Fibroblast of skin of scalp (primary cell): ENCODE data around the gene FHL1.

Experiments used
- DNase-seq: peaks from one replicate; pipeline ENCODE4 v3.0.0-alpha.2; 2013

FHL1 gene

GRCh38 chrX:136189222-136189621, 41.9 kb downstream of the FHL1 start:
- no peak for DNase-seq

GRCh38 chrX:136190038-136190713, 42.8 kb downstream of the FHL1 start:
- no peak for DNase-seq

GRCh38 chrX:136191171-136191570, 43.8 kb downstream of the FHL1 start:
- no peak for DNase-seq

GRCh38 chrX:136192135-136192534, 44.8 kb downstream of the FHL1 start:
- DNase-seq = no peak

- DNase-seq = peak; percentile 64
Measured at GRCh38 chrX:136192839-136193414, 45.6 kb downstream of the FHL1 start.

- no peak for DNase-seq
Measured at GRCh38 chrX:136193771-136194170, 46.4 kb downstream of the FHL1 start.

GRCh38 chrX:136194536-136194935, 47.2 kb downstream of the FHL1 start:
- no peak for DNase-seq

- no peak for DNase-seq
Measured at GRCh38 chrX:136195247-136195646, 47.9 kb downstream of the FHL1 start.

- peak; percentile 64 for DNase-seq
Measured at GRCh38 chrX:136196691-136197155, 49.4 kb downstream of the FHL1 start.

- DNase-seq = no peak
Measured at GRCh38 chrX:136198010-136198409, 50.7 kb downstream of the FHL1 start.

- no peak for DNase-seq
Measured at GRCh38 chrX:136198678-136199243, 51.4 kb downstream of the FHL1 start.

GRCh38 chrX:136199365-136199764, 52.0 kb downstream of the FHL1 start:
- no peak for DNase-seq

GRCh38 chrX:136200466-136200865, 53.1 kb downstream of the FHL1 start:
- peak; percentile 68 for DNase-seq

GRCh38 chrX:136201601-136202000, 54.3 kb downstream of the FHL1 start:
- no peak for DNase-seq

- DNase-seq = peak; percentile 65
Measured at GRCh38 chrX:136202889-136203288, 55.6 kb downstream of the FHL1 start.

GRCh38 chrX:136203438-136203837, 56.1 kb downstream of the FHL1 start:
- no peak for DNase-seq

- no peak for DNase-seq
Measured at GRCh38 chrX:136203951-136204350, 56.6 kb downstream of the FHL1 start.

GRCh38 chrX:136204571-136204970, 57.2 kb downstream of the FHL1 start:
- peak; percentile 54 for DNase-seq

- no peak for DNase-seq
Measured at GRCh38 chrX:136205882-136206380, 58.6 kb downstream of the FHL1 start.

- no peak for DNase-seq
Measured at GRCh38 chrX:136206916-136207315, 59.6 kb downstream of the FHL1 start.

- no peak for DNase-seq
Measured at GRCh38 chrX:136207546-136207945, 60.2 kb downstream of the FHL1 start.

- peak; percentile 64 for DNase-seq
Measured at GRCh38 chrX:136209016-136209738, 61.8 kb downstream of the FHL1 start.

- DNase-seq = no peak
Measured at GRCh38 chrX:136209751-136210150, 62.4 kb downstream of the FHL1 start.
